Neutrophil (primary cell): ENCODE data around the gene ZNRF3.

Source experiments
- H3K27ac ChIP-seq: fragments of 200-600 bp; sonication (generic); 2 replicates; pipeline ENCODE4 v1.5.1; 2016; ENCODE audit warnings: mild to moderate bottlenecking, moderate library complexity
- H3K27me3 ChIP-seq: fragments of 200-600 bp; sonication (generic); 2 replicates; pipeline ENCODE4 v1.6.0; 2016; ENCODE audit warnings: mild to moderate bottlenecking
- H3K36me3 ChIP-seq: fragments of 200-600 bp; sonication (generic); 2 replicates; pipeline ENCODE4 v1.5.1; 2017
- H3K4me1 ChIP-seq, 2 experiments: fragments of 200-600 bp in 1 of 2; sonication (generic) in 1 of 2; 1 replicate in 1 of 2; 2 replicates in 1 of 2; pipeline versions ENCODE4 v1.5.1 to v1.6.1; 2013 to 2016; ENCODE audit warnings: low read depth in 1 of 2, low read length in 1 of 2, mild to moderate bottlenecking in 1 of 2, moderate library complexity in 1 of 2; ENCODE audit not compliant: control insufficient read depth in 1 of 2, insufficient read depth in 1 of 2
- H3K4me3 ChIP-seq, 2 experiments: fragments of 200-600 bp in 1 of 2; sonication (generic) in 1 of 2; 1 replicate in 1 of 2; 2 replicates in 1 of 2; pipeline ENCODE4 v1.5.1; 2013 to 2016; ENCODE audit warnings: low read depth in 1 of 2, low read length in 1 of 2, mild to moderate bottlenecking in 1 of 2, moderate library complexity in 1 of 2
- H3K9me3 ChIP-seq: fragments of 200-600 bp; sonication (generic); 2 replicates; pipeline ENCODE4 v1.5.1; 2016
- CTCF ChIP-seq: fragments of 200-600 bp; sonication (generic); IDR thresholded peaks from 2 replicates; pipeline ENCODE4 v1.5.1; 2016; ENCODE audit warnings: antibody characterized with exemption

ZNRF3 gene

GRCh38 chr22:28989484-28989883 is 106.1 kb downstream of the ZNRF3 start:
- H3K4me1 ChIP-seq = no peaks in the 10 kb centered on the region
- TF ChIP-seq CTCF = no peak

GRCh38 chr22:28989912-28990311 is 106.5 kb downstream of the ZNRF3 start:
- no peaks in the 10 kb centered on the region for H3K9me3 ChIP-seq
- TF ChIP-seq CTCF = no peak
- no peaks in the 10 kb centered on the region for H3K4me1 ChIP-seq
- no peaks in the 10 kb centered on the region for H3K36me3 ChIP-seq
- no peak overlapping the region for H3K27ac ChIP-seq
- H3K4me3 ChIP-seq = no peak overlapping the region
- peaks cover 15% of the 10 kb centered on the region for H3K27me3 ChIP-seq

More at GRCh38 chr22:28989484-28989883, 106.1 kb downstream of the ZNRF3 start:
- no peaks in the 10 kb centered on the region for H3K9me3 ChIP-seq
- H3K27ac ChIP-seq = no peak overlapping the region
- no peak overlapping the region for H3K4me3 ChIP-seq
- H3K36me3 ChIP-seq = no peaks in the 10 kb centered on the region
- peaks cover 11% of the 10 kb centered on the region for H3K27me3 ChIP-seq

- no peak overlapping the region for H3K27ac ChIP-seq
- H3K27me3 ChIP-seq = peaks cover 12% of the 10 kb centered on the region
- no peaks in the 10 kb centered on the region for H3K36me3 ChIP-seq
- no peak overlapping the region for H3K4me3 ChIP-seq
- no peaks in the 10 kb centered on the region for H3K4me1 ChIP-seq
- no peak for TF ChIP-seq CTCF
- H3K9me3 ChIP-seq = no peaks in the 10 kb centered on the region
Measured at GRCh38 chr22:28992565-28993356, 109.4 kb downstream of the ZNRF3 start.

- Histone ChIP-seq H3K4me1 (no peaks in the 10 kb centered on the region), H3K4me3 (no peak overlapping the region), H3K27ac (no peak overlapping the region), H3K9me3 (no peaks in the 10 kb centered on the region), H3K36me3 (no peaks in the 10 kb centered on the region), H3K27me3 (peaks cover 5% of the 10 kb centered on the region)
- TF ChIP-seq CTCF = no peak
Measured at GRCh38 chr22:28994522-28994921, 111.2 kb downstream of the ZNRF3 start.

- Histone ChIP-seq H3K27me3 (peaks cover 11% of the 10 kb centered on the region), H3K27ac (no peak overlapping the region), H3K36me3 (no peaks in the 10 kb centered on the region), H3K9me3 (no peaks in the 10 kb centered on the region), H3K4me1 (no peaks in the 10 kb centered on the region), H3K4me3 (no peak overlapping the region)
- no peak for TF ChIP-seq CTCF
Measured at GRCh38 chr22:28995551-28995950, 112.2 kb downstream of the ZNRF3 start.
